Cardiac fibroblast (primary cell): ENCODE measurements around the gene PRKN.
A peak's percentile ranks its signal among the peaks of the same experiment; 100 is the strongest.
"Not testable (repeated sequence)": the region's sequence is repeated elsewhere in the genome, so short reads cannot be mapped to it uniquely, and the experiment has no call there.

Experiments used
- DNase-seq, 2 donors: peaks; one replicate each; pipeline versions ENCODE4 v3.0.0 to v3.0.0-alpha.2; 2010; ENCODE audit warnings: low read depth in 2 of 2
- H3K4me3 ChIP-seq, 2 donors: replicated peaks in 1 of 2; 1 replicate in 1 of 2; 2 replicates in 1 of 2; pipeline ENCODE4 v1.5.1; 2011; ENCODE audit warnings: low read depth in 2 of 2, low read length in 2 of 2, mild to moderate bottlenecking in 2 of 2, moderate library complexity in 1 of 2
- TF ChIP-seq, protein P1 (sequence below): IDR thresholded peaks from one replicate; pipeline ENCODE4 v1.5.1; 2011; ENCODE audit warnings: low read depth, mild to moderate bottlenecking, low read length, inconsistent platforms

The PRKN gene

DNA sequence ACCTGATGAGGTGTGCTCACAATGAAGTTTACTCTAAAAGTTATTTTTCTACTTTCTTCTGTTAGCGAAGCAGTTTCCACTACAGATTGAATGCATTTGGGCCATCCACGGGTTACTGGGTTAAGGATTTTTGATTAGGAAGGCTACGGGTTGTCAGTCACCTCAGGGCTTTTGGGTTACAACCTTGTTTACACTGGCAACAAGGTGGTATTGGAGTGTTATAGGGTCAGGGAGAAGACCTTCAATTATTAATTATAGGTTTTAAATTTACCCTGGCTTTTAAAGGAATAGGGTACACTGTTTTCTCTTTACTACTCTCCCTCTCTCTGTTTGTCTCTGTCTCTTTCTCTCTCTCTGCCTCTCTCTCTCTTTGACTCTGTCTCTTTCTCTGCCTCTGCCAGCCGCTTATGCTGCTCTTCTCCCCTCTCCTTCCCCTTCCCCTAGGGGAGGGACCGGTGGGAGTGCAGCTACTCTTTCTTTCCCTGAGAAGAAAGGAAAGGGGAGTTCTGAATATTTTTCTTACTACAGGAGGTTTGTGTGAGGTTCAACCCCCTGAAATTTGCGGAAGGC lies 1413.5 kb downstream of the PRKN start:
- DNase-seq, result no peak
- no peak overlapping the region for H3K4me3 ChIP-seq
- TF ChIP-seq, protein P1, sequence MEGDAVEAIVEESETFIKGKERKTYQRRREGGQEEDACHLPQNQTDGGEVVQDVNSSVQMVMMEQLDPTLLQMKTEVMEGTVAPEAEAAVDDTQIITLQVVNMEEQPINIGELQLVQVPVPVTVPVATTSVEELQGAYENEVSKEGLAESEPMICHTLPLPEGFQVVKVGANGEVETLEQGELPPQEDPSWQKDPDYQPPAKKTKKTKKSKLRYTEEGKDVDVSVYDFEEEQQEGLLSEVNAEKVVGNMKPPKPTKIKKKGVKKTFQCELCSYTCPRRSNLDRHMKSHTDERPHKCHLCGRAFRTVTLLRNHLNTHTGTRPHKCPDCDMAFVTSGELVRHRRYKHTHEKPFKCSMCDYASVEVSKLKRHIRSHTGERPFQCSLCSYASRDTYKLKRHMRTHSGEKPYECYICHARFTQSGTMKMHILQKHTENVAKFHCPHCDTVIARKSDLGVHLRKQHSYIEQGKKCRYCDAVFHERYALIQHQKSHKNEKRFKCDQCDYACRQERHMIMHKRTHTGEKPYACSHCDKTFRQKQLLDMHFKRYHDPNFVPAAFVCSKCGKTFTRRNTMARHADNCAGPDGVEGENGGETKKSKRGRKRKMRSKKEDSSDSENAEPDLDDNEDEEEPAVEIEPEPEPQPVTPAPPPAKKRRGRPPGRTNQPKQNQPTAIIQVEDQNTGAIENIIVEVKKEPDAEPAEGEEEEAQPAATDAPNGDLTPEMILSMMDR, result no peak

DNA sequence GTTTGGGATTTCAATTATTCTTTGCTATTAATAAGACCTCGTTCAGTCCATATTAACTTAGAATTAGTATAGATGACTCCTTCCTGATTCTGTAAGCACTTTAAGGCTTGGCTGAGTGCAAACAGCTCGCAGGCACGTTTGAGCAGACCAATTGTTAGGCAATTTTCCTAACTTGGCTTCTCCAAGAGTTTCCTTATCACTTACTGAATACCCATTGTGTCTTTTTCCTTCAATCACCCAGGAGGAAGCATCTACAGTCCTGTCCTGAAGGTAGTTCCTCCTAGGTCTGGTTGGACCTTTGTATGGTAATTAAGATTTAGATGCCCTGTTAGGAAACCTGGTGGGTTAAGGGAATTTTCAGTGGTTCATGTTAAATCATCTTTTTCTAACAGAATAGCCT lies 1414.1 kb downstream of the PRKN start:
- not testable (repeated sequence) for DNase-seq, H3K4me3 ChIP-seq

GRCh38 chr6:161309774-161310173 lies 1417.8 kb downstream of the PRKN start:
- DNase-seq, result not testable (repeated sequence)

GRCh38 chr6:161308075-161308655 lies 1419.4 kb downstream of the PRKN start:
- no peak overlapping the region for H3K4me3 ChIP-seq
- TF ChIP-seq, protein P1, result no peak
- no peak for DNase-seq

More at GRCh38 chr6:161309774-161310173, 1417.8 kb downstream of the PRKN start:
- H3K4me3 ChIP-seq, result not testable (repeated sequence)

DNA sequence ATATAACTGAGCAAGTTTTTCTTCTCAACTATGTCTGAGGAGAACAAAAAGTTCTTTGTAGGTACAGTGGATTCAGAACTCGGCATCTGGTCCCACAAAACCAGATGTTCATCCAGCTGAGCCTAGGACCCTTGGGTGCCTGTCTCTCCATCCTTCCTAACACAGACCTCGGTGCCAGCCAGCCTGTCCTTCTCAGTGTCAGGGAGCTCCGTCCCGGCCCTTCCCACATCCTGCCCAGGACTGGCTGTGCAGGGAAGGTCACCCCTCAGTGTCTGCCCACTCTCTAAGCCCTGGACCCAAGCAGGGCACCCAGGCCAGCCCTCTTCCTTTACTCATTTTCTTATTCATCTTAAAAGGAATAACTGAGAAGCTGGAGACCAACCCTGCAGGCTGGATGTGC lies 1421.7 kb downstream of the PRKN start:
- no peak for DNase-seq
- no peak overlapping the region for H3K4me3 ChIP-seq
- TF ChIP-seq, protein P1, result no peak

- no peak overlapping the region for H3K4me3 ChIP-seq
- TF ChIP-seq, protein P1, result no peak
- DNase-seq, result peak; percentile 36 to 74
Observed at GRCh38 chr6:161303628-161304340, 1423.8 kb downstream of the PRKN start.

- TF ChIP-seq, protein P1, result no peak
- peak in 1 of 2 donors; percentile 19 for DNase-seq
- H3K4me3 ChIP-seq, result no peak overlapping the region
Observed at GRCh38 chr6:161302949-161303348, 1424.6 kb downstream of the PRKN start.

- H3K4me3 ChIP-seq, result no peak overlapping the region
- TF ChIP-seq, protein P1, result no peak
- peak; percentile 83 to 92 for DNase-seq
Observed at GRCh38 chr6:161301338-161301737, 1426.2 kb downstream of the PRKN start.
